Measurements from ENCODE around the gene RCAN1.

RCAN1 gene

DNA sequence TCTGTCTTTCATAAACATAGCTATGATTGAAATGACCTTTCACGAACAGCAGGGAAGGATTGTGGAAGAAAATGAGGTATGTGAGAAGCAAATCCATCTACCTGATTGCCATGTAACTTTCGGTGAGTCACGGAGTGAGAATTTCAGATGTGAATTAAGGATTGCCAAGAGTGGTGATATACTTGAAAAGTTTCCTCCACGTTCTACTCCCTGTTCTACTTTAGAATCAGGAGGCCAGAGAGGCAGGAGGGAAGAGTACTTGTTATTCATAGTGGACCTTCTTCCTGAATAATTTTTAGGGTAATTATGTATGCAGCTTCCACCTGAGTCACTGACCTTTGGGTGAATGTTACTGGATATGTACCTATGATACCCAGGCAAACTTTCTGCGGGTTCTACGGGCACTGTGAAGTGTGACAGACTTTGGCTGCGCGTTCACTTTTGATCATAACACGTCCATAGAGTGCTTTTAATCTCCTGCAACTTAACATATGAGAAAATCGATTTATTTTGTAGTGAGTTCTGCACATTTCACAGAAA lies 100.3 kb downstream of the RCAN1 start:
- H3K27me3 ChIP-seq (ENCODE audit: low read depth, low read length), result no peaks in the 10 kb centered on the region
- no peak overlapping the region for H3K4me2 ChIP-seq (ENCODE audit: low read length)
- no peaks in the 10 kb centered on the region for H3K36me3 ChIP-seq (replicated peaks; ENCODE audit: low read depth, low read length)
- TF ChIP-seq, protein P1, sequence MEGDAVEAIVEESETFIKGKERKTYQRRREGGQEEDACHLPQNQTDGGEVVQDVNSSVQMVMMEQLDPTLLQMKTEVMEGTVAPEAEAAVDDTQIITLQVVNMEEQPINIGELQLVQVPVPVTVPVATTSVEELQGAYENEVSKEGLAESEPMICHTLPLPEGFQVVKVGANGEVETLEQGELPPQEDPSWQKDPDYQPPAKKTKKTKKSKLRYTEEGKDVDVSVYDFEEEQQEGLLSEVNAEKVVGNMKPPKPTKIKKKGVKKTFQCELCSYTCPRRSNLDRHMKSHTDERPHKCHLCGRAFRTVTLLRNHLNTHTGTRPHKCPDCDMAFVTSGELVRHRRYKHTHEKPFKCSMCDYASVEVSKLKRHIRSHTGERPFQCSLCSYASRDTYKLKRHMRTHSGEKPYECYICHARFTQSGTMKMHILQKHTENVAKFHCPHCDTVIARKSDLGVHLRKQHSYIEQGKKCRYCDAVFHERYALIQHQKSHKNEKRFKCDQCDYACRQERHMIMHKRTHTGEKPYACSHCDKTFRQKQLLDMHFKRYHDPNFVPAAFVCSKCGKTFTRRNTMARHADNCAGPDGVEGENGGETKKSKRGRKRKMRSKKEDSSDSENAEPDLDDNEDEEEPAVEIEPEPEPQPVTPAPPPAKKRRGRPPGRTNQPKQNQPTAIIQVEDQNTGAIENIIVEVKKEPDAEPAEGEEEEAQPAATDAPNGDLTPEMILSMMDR (IDR thresholded peaks at IDR 0.05; ENCODE audit: low read depth, low read length), result no peak
- TF ChIP-seq EZH2phosphoT487 (IDR thresholded peaks at IDR 0.05; ENCODE audit: low read depth), result no peak
- no peaks in the 10 kb centered on the region for H4K20me1 ChIP-seq (ENCODE audit: insufficient read depth, low read length)
- no peaks in the 10 kb centered on the region for H3K79me2 ChIP-seq (ENCODE audit: low read length)
- H2AFZ ChIP-seq (ENCODE audit: low read depth, low read length), result no peak overlapping the region
- H3K27ac ChIP-seq (ENCODE audit: low read length), result no peak overlapping the region
- no peak overlapping the region for H3K4me3 ChIP-seq (ENCODE audit: low read length)
- H3K4me1 ChIP-seq (ENCODE audit: low read length), result no peaks in the 10 kb centered on the region
- H3K9me3 ChIP-seq (ENCODE audit: insufficient read depth, low read length), result no peaks in the 10 kb centered on the region
- no peak overlapping the region for H3K9ac ChIP-seq (ENCODE audit: low read length)

DNA sequence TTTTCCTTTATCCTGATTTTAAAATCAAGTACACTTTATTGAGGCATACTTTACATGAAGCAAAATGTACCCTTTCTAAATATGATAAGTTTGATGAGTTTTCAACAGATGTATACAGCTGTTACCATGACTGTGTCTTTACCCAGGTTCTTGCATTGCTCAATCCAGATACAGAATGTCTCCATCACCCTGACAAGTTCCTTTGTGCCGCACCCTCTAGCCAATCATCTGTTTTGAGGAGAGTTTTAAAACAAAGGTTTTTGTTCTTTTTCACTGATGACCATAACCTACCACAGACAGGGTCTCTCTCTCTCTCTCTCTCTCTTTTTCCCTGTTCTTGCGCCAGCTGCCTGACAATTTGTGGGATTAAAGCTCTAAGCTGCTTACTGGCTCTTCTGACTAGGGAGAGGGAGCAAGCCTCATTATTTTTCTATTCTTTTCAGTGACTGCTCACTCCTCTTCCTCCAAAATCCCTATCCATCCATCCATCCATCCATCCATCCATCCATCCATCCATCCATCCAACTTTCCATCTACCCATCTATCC lies 101.7 kb downstream of the RCAN1 start:
- no peaks in the 10 kb centered on the region for H3K4me1 ChIP-seq (ENCODE audit: low read length)
- H4K20me1 ChIP-seq (ENCODE audit: insufficient read depth, low read length), result no peaks in the 10 kb centered on the region
- H3K27me3 ChIP-seq (ENCODE audit: low read depth, low read length), result no peaks in the 10 kb centered on the region
- H3K9me3 ChIP-seq (ENCODE audit: insufficient read depth, low read length), result no peaks in the 10 kb centered on the region
- H3K79me2 ChIP-seq (ENCODE audit: low read length), result no peaks in the 10 kb centered on the region
- TF ChIP-seq EZH2phosphoT487 (IDR thresholded peaks at IDR 0.05; ENCODE audit: low read depth), result no peak
- TF ChIP-seq, protein P1 (IDR thresholded peaks at IDR 0.05; ENCODE audit: low read depth, low read length), result no peak
- H3K36me3 ChIP-seq (replicated peaks; ENCODE audit: low read depth, low read length), result no peaks in the 10 kb centered on the region
- no peak overlapping the region for H3K9ac ChIP-seq (ENCODE audit: low read length)
- no peak overlapping the region for H3K4me2 ChIP-seq (ENCODE audit: low read length)
- no peak overlapping the region for H3K4me3 ChIP-seq (ENCODE audit: low read length)
- no peak overlapping the region for H3K27ac ChIP-seq (ENCODE audit: low read length)
- H2AFZ ChIP-seq (ENCODE audit: low read depth, low read length), result no peak overlapping the region

GRCh38 chr21:34511787-34512455 lies 103.0 kb downstream of the RCAN1 start, which contains the start of gene KCNE1:
Gene KCNE1 (minus strand): TSS chr21:34512210. CDS start chr21:34449634, 62,576 bp downstream.
- no peaks in the 10 kb centered on the region for H3K9me3 ChIP-seq (ENCODE audit: insufficient read depth, low read length)
- no peak within 1 kb of the TSS for H3K27ac ChIP-seq (ENCODE audit: low read length)
- no peaks in the 10 kb centered on the region for H4K20me1 ChIP-seq (ENCODE audit: insufficient read depth, low read length)
- TF ChIP-seq, protein P1 (IDR thresholded peaks at IDR 0.05; ENCODE audit: low read depth, low read length), result no peak
- no peak for TF ChIP-seq EZH2phosphoT487 (IDR thresholded peaks at IDR 0.05; ENCODE audit: low read depth)
- H3K4me2 ChIP-seq (ENCODE audit: low read length), result no peak within 1 kb of the TSS
- no peaks in the 10 kb centered on the region for H3K4me1 ChIP-seq (ENCODE audit: low read length)
- H2AFZ ChIP-seq (ENCODE audit: low read depth, low read length), result no peak within 1 kb of the TSS
- H3K9ac ChIP-seq (ENCODE audit: low read length), result no peak within 1 kb of the TSS
- no peaks in the 10 kb centered on the region; the same call in 1 of the 2 replicates for H3K27me3 ChIP-seq (ENCODE audit: low read depth, low read length)
- H3K79me2 ChIP-seq (ENCODE audit: low read length), result no peaks in the 10 kb centered on the region
- no peaks in the 10 kb centered on the region for H3K36me3 ChIP-seq (replicated peaks; ENCODE audit: low read depth, low read length)
- no peak within 1 kb of the TSS for H3K4me3 ChIP-seq (ENCODE audit: low read length)

GRCh38 chr21:34511181-34511580 lies 103.7 kb downstream of the RCAN1 start:
- H3K4me3 ChIP-seq (ENCODE audit: low read length), result no peak overlapping the region
- no peaks in the 10 kb centered on the region for H3K4me1 ChIP-seq (ENCODE audit: low read length)
- no peaks in the 10 kb centered on the region; the same call in 1 of the 2 replicates for H3K27me3 ChIP-seq (ENCODE audit: low read depth, low read length)
- TF ChIP-seq, protein P1 (IDR thresholded peaks at IDR 0.05; ENCODE audit: low read depth, low read length), result no peak
- no peak for TF ChIP-seq EZH2phosphoT487 (IDR thresholded peaks at IDR 0.05; ENCODE audit: low read depth)
- no peaks in the 10 kb centered on the region for H3K36me3 ChIP-seq (replicated peaks; ENCODE audit: low read depth, low read length)
- no peak overlapping the region for H2AFZ ChIP-seq (ENCODE audit: low read depth, low read length)
- H3K27ac ChIP-seq (ENCODE audit: low read length), result no peak overlapping the region
- no peaks in the 10 kb centered on the region for H3K9me3 ChIP-seq (ENCODE audit: insufficient read depth, low read length)
- no peaks in the 10 kb centered on the region for H3K79me2 ChIP-seq (ENCODE audit: low read length)
- no peak overlapping the region for H3K9ac ChIP-seq (ENCODE audit: low read length)
- H4K20me1 ChIP-seq (ENCODE audit: insufficient read depth, low read length), result no peaks in the 10 kb centered on the region
- H3K4me2 ChIP-seq (ENCODE audit: low read length), result no peak overlapping the region

Measured in OCI-LY3 (cell line).